Naive thymus-derived CD4-positive, alpha-beta T cell (primary cell): ENCODE measurements around the gene CTSV. TPM values are rescaled to one million over a fixed set of nuclear protein-coding genes. Genes with fewer than 3 reads are reported as not detected.
"Not testable (repeated sequence)": the region's sequence is repeated elsewhere in the genome, so short reads cannot be mapped to it uniquely, and the experiment has no call there.

ENCODE experiments used
- ATAC-seq: fragments of 150-1000 bp; cut with Tn5 transposase; 2 replicates; pipeline ENCODE4 v1.10.0; 2021; ENCODE audit warnings: mild to moderate bottlenecking, moderate library complexity
- CTCF ChIA-PET: fragments of 350-600 bp; sonication (Branson Sonifier 250); formaldehyde crosslinking; loops from one replicate; lab custom pipeline; 2021; ENCODE audit warnings: antibody characterized with exemption; lab: Charles Lee
- POLR2A ChIA-PET: fragments of 350-600 bp; sonication (Branson Sonifier 250); formaldehyde crosslinking; loops from one replicate; lab custom pipeline; 2021; ENCODE audit warnings: antibody characterized with exemption, inconsistent platforms; lab: Charles Lee
- DNase-seq, 9 donors: peaks; one replicate each; pipeline versions ENCODE4 v3.0.0 to v3.0.0-alpha.2; 2020 to 2022; ENCODE audit warnings: mixed read lengths in 1 of 9
- H3K27ac ChIP-seq: one replicate; pipeline ENCODE4 v1.7.0; 2013; ENCODE audit warnings: mild to moderate bottlenecking, low read depth, low read length, moderate library complexity
- H3K27me3 ChIP-seq, 2 donors: one replicate each; pipeline ENCODE4 v1.7.0; 2013; ENCODE audit warnings: low read length in 2 of 2, mild to moderate bottlenecking in 2 of 2, moderate library complexity in 2 of 2; ENCODE audit not compliant: control insufficient read depth in 2 of 2, insufficient read depth in 2 of 2
- H3K36me3 ChIP-seq, 3 experiments: 1 replicate in 2 of 3; 2 replicates in 1 of 3; pipeline ENCODE4 v1.7.0; 2013; ENCODE audit warnings: low read length in 3 of 3, mild to moderate bottlenecking in 3 of 3, moderate library complexity in 1 of 3; ENCODE audit not compliant: insufficient read depth in 3 of 3, control insufficient read depth in 2 of 3
- H3K4me1 ChIP-seq, 2 donors: one replicate each; pipeline ENCODE4 v1.7.0; 2013; ENCODE audit warnings: low read length in 2 of 2, mild to moderate bottlenecking in 2 of 2, moderate library complexity in 1 of 2; ENCODE audit not compliant: control insufficient read depth in 2 of 2, insufficient read depth in 2 of 2
- H3K4me3 ChIP-seq: 2 replicates; pipeline ENCODE4 v1.7.0; 2013; ENCODE audit warnings: mild to moderate bottlenecking, low read length
- H3K9me3 ChIP-seq, 3 experiments: 1 replicate in 2 of 3; 2 replicates in 1 of 3; pipeline ENCODE4 v1.7.0; 2013; ENCODE audit warnings: low read length in 3 of 3; ENCODE audit not compliant: control insufficient read depth in 2 of 3
- H3K27ac Mint-ChIP-seq, 9 donors: one replicate each; pipeline ENCODE4 v1.8.0; 2020 to 2022; ENCODE audit warnings: mixed read lengths in 9 of 9, mild to moderate bottlenecking in 8 of 9, moderate library complexity in 5 of 9, inconsistent platforms in 2 of 9
- H3K27me3 Mint-ChIP-seq, 5 donors: one replicate each; pipeline ENCODE4 v1.8.0; 2021 to 2022; ENCODE audit warnings: mixed read lengths in 5 of 5, mild to moderate bottlenecking in 1 of 5
- H3K36me3 Mint-ChIP-seq, 5 donors: one replicate each; pipeline ENCODE4 v1.8.0; 2020 to 2022; ENCODE audit warnings: mixed read lengths in 5 of 5, mild to moderate bottlenecking in 3 of 5, inconsistent platforms in 1 of 5
- H3K4me1 Mint-ChIP-seq, 7 donors: one replicate each; pipeline ENCODE4 v1.8.0; 2020 to 2022; ENCODE audit warnings: mixed read lengths in 7 of 7, mild to moderate bottlenecking in 3 of 7, inconsistent platforms in 1 of 7
- H3K4me3 Mint-ChIP-seq, 10 donors: one replicate each; pipeline ENCODE4 v1.8.0; 2020 to 2022; ENCODE audit warnings: mild to moderate bottlenecking in 10 of 10, mixed read lengths in 10 of 10, moderate library complexity in 6 of 10, inconsistent platforms in 2 of 10
- H3K9me3 Mint-ChIP-seq, 11 donors: one replicate each; pipeline ENCODE4 v1.8.0; 2020 to 2022; ENCODE audit warnings: mixed read lengths in 11 of 11, mild to moderate bottlenecking in 4 of 11, inconsistent platforms in 1 of 11, moderate library complexity in 1 of 11
- intact Hi-C, 2 donors: fragments of 100-400 bp; cut with micrococcal nuclease; formaldehyde crosslinking; loops; one replicate each; pipeline ENCODE4 v1.15.1; 2023
- polyA plus RNA-seq, 2 donors: library from polyadenylated mRNA; unstranded; fragments of 300-500 nt; fragmentation: Illumina TruSeq; gene quantifications; one replicate each; pipeline ENCODE4 v1.2.3, GENCODE V29; 2021
- total RNA-seq, 6 experiments: library from RNA in 5 of 6; stranded (reverse) in 5 of 6; gene quantifications; 1 replicate in 5 of 6; 2 replicates in 1 of 6; pipeline ENCODE4 v1.2.3 and lab custom pipeline; 2021 to 2026

Gene CTSV
- under 1 TPM in 2 of 5 experiments, not detected in 3; 0.21 to 0.24 TPM for total RNA-seq
- polyA plus RNA-seq: not detected
- total RNA-seq (lab: John Stamatoyannopoulos, UW): 1.1 reads per million

DNA sequence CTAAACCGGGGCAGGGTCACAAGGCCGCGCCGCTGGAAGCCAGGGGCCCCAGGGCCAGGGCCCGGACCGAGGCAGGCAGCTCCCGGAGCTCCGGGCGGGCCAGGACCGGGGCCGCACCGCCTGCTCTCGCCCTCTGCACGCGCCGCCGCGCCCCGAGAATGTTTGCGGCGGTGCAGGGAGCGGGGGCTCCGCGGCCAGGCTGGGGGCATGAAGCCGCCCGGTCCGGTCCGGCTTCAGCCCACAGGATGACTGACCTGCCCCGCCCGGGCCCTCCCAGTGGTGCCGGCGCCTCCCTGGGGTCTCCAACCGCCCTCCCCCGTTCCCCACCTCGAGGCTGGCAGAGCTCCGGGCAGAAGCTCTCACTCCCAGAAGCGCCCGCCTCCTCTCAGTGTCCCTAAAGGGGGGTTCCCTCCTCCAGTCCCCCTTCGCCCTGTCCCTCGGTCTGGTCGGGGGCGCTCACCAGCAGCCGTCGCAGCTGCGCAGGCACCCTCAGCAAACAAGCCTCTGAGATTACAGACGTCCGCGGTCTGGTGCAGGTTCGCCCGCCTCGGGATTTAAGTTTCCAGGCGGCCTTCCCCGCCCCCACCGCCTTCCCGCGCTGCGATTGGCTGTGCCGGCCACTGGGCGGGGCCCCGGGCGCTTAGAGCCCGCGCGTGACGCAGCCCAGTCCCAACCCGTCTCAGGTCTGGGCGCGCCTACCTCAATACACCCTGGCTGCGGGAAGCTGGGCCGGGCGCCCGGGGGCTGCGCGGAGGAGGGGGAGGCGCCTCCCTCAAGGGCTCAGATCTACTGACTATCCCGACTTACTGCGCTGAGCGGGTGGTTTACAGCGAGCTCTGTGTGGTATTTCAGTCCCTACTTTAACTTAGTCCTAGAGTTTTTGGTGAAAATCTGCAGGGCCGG is at the start of gene CTSV:
Gene CTSV, minus strand, starts transcription at position 532 of the 903 bp plus-strand sequence. CDS start 1,099 bp downstream, outside the sequence.
- H3K4me1 ChIP-seq: no peaks in the 10 kb centered on the region
- CTCF ChIA-PET: no interaction called here
- POLR2A ChIA-PET: no interaction called here
- H3K4me3 ChIP-seq: peak within 1 kb of the TSS; percentile 52
- H3K4me3 Mint-ChIP-seq: peak within 1 kb of the TSS; percentile 54 to 87 (median 79)
- H3K27me3 ChIP-seq: no peaks in the 10 kb centered on the region
- H3K9me3 Mint-ChIP-seq: peaks cover 0 to 7% (median 3%) of the 10 kb centered on the region in 11 donors
- no peaks in the 10 kb centered on the region for H3K36me3 Mint-ChIP-seq
- no peaks in the 10 kb centered on the region for H3K36me3 ChIP-seq
- intact Hi-C loops: loop anchor here in 1 of 2 donors (1.0 to 10.0 kb wide), 3 partner anchors 184 to 594 kb away; partner anchors contain the start of genes NCBP1, TSTD2, ZNF510 and ZNF782
- peaks cover 3 to 11% (median 9%) of the 10 kb centered on the region in 7 donors for H3K4me1 Mint-ChIP-seq
- no peaks in the 10 kb centered on the region for H3K9me3 ChIP-seq
- H3K27ac ChIP-seq: no peak within 1 kb of the TSS
- ATAC-seq (peak; percentile 98), DNase-seq (peak; percentile 47 to 88 (median 60))
- H3K27me3 Mint-ChIP-seq: peaks cover 33 to 52% (median 44%) of the 10 kb centered on the region in 5 donors
- peak within 1 kb of the TSS in 2 of 9 donors; percentile 49 to 84 for H3K27ac Mint-ChIP-seq

- H3K4me3 Mint-ChIP-seq, H3K9me3 Mint-ChIP-seq, H3K4me3 ChIP-seq, ATAC-seq, H3K4me1 ChIP-seq, H3K36me3 ChIP-seq, intact Hi-C loops, DNase-seq, H3K27ac ChIP-seq, CTCF ChIA-PET, POLR2A ChIA-PET, H3K27ac Mint-ChIP-seq, H3K27me3 ChIP-seq, H3K9me3 ChIP-seq, H3K4me1 Mint-ChIP-seq, H3K36me3 Mint-ChIP-seq: not testable (repeated sequence)
- H3K27me3 Mint-ChIP-seq: peaks cover 37 to 47% (median 44%) of the 10 kb centered on the region in 5 donors
These were observed 48.8 kb upstream of the CTSV start for GRCh38 chr9:97087668-97088215.

DNA sequence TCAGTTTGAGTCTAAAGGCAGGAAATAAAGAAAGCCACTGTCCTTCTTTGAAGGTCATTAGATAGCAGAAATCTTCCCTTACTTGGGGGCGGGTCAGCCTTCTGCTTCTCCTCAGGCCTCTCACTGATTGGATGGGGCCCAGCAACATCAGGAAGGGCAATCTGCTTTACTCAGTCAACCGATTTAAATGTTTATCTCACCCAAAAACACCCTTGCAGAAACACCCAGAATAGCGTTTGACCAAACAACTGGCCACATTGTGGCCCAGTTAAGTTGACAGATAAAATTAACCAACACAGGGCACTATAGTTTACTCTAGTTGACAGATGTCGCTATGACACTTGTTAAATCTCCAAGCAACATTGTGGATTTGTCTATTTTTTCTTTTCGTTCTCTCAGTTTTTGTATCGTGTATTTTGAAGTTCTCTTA is 45.6 kb upstream of the CTSV start:
- H3K9me3 ChIP-seq, ATAC-seq, H3K4me3 ChIP-seq, H3K36me3 ChIP-seq, H3K27ac Mint-ChIP-seq, intact Hi-C loops, H3K36me3 Mint-ChIP-seq, H3K27ac ChIP-seq, H3K4me1 Mint-ChIP-seq, DNase-seq, CTCF ChIA-PET, H3K4me3 Mint-ChIP-seq, H3K27me3 ChIP-seq, POLR2A ChIA-PET, H3K4me1 ChIP-seq, H3K9me3 Mint-ChIP-seq: not testable (repeated sequence)
- H3K27me3 Mint-ChIP-seq: peaks cover 38 to 55% (median 43%) of the 10 kb centered on the region in 5 donors

DNA sequence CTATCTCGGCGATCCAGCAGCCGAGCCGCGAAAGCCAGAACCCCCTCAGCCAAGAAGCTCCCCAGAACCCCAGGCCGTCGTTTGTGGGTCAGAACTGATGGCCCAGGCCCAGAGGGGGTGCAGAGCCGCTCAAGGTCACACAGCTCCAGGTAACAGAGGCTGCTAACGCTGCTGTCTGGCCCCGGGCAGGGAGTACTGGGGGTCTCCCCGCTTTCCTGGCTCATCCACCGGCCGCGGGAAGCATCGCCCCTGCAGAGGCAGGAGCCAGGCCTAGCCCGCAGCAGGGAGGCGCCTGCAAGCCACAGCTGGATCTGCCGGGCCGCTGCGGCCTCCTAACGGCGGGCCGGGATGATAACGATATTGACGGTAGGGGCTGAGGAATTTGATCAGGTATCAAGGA is 39.4 kb upstream of the CTSV start:
- ATAC-seq: no peak
- peaks cover 0 to 3% of the 10 kb centered on the region in 2 donors for H3K27me3 ChIP-seq
- peaks cover 0 to 4% (median 0%) of the 10 kb centered on the region in 5 donors for H3K36me3 Mint-ChIP-seq

GRCh38 chr9:97077452-97078295 is 38.7 kb upstream of the CTSV start:
- Mint-ChIP-seq H3K4me3 (no peak overlapping the region), H3K36me3 (peaks cover 0 to 4% (median 0%) of the 10 kb centered on the region in 5 donors), H3K27ac (no peak overlapping the region), H3K4me1 (peaks cover 0 to 4% (median 0%) of the 10 kb centered on the region in 7 donors), H3K27me3 (peaks cover 48 to 70% (median 50%) of the 10 kb centered on the region in 5 donors), H3K9me3 (peaks cover 0 to 6% (median 2%) of the 10 kb centered on the region in 11 donors)
- intact Hi-C loops: no loop called here
- Histone ChIP-seq H3K27ac (no peak overlapping the region), H3K4me1 (no peaks in the 10 kb centered on the region), H3K27me3 (peaks cover 0 to 3% of the 10 kb centered on the region in 2 donors), H3K36me3 (no peaks in the 10 kb centered on the region), H3K4me3 (no peak overlapping the region), H3K9me3 (no peaks in the 10 kb centered on the region)
- DNase-seq (no peak), ATAC-seq (no peak)
- CTCF ChIA-PET: no interaction called here
- POLR2A ChIA-PET: no interaction called here

More for the DNA sequence above, 39.4 kb upstream of the CTSV start:
- H3K4me1 Mint-ChIP-seq: peaks cover 0 to 4% (median 0%) of the 10 kb centered on the region in 7 donors
- H3K36me3 ChIP-seq: no peaks in the 10 kb centered on the region
- POLR2A ChIA-PET: no interaction called here
- H3K9me3 Mint-ChIP-seq: peaks cover 0 to 6% (median 2%) of the 10 kb centered on the region in 11 donors
- no peaks in the 10 kb centered on the region for H3K4me1 ChIP-seq
- intact Hi-C loops: no loop called here
- H3K27me3 Mint-ChIP-seq: peaks cover 41 to 66% (median 49%) of the 10 kb centered on the region in 5 donors
- H3K27ac Mint-ChIP-seq: no peak overlapping the region
- no peak overlapping the region for H3K27ac ChIP-seq
- no peak overlapping the region for H3K4me3 Mint-ChIP-seq
- no peak overlapping the region for H3K4me3 ChIP-seq
- CTCF ChIA-PET: no interaction called here
- H3K9me3 ChIP-seq: no peaks in the 10 kb centered on the region
- DNase-seq: no peak

DNA sequence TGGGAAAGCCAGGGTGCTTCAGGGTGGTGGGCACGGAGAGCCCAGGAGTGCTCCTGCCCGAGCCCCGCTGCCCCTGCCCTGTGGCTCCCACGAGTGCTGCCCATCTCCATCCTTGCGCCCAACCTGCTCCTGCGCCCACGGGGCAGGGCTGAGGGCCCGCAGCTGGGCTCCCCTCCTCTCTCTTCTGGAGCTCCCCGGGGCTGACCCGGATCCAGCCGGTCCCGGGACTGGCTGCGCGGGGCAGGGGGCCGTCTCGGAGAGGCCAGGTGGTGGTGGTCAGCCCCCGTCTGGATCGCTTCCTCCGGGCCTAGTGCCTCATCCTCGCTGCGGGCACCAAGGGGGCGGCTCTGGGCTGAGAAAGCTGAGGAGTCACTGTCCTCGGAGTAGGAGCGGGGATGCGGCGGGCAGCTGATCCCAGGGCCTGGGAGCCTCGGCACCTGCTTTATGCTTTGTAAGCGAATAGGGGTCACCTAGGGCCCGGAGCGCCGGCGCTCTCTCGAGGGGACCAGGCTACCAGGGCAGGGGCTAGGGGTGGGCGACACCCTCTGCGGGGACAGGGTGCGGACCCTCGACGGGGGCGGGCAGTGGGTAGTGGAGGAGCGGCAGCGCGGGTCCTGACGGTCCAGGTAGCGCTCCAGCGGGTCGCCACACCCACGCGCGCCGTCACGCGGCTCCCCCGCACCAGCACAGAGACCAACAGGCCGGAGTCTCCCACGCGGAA is 37.9 kb upstream of the CTSV start:
- H3K36me3 ChIP-seq, H3K4me3 ChIP-seq, intact Hi-C loops, DNase-seq, H3K27me3 ChIP-seq, H3K27ac ChIP-seq, H3K4me1 ChIP-seq, CTCF ChIA-PET, H3K27ac Mint-ChIP-seq, H3K36me3 Mint-ChIP-seq, H3K9me3 Mint-ChIP-seq, H3K4me1 Mint-ChIP-seq, H3K9me3 ChIP-seq, ATAC-seq, H3K4me3 Mint-ChIP-seq, POLR2A ChIA-PET: not testable (repeated sequence)
- H3K27me3 Mint-ChIP-seq: peaks cover 45 to 69% (median 55%) of the 10 kb centered on the region in 5 donors
